GM12865 (cell line): Measurements from ENCODE around the gene ECPAS.
A peak's percentile ranks its signal among the peaks of the same experiment; 100 is the strongest.
"Not testable (repeated sequence)": the region's sequence is repeated elsewhere in the genome, so short reads cannot be mapped to it uniquely, and the experiment has no call there.

ENCODE experiments used
- DNase-seq: peaks from one replicate; pipeline ENCODE4 v3.0.0; 2010; ENCODE audit warnings: low read depth
- H3K4me3 ChIP-seq: 2 replicates; pipeline ENCODE4 v1.5.1; 2011; ENCODE audit warnings: mild to moderate bottlenecking, low read depth, low read length, control low read depth
- TF ChIP-seq, protein P1 (sequence below): IDR thresholded peaks from 2 replicates; pipeline ENCODE4 v1.5.1; 2011; ENCODE audit warnings: low read length, control low read depth, low read depth, inconsistent platforms; ENCODE audit not compliant: insufficient read depth; ENCODE audit errors: missing control alignments

Gene ECPAS

DNA sequence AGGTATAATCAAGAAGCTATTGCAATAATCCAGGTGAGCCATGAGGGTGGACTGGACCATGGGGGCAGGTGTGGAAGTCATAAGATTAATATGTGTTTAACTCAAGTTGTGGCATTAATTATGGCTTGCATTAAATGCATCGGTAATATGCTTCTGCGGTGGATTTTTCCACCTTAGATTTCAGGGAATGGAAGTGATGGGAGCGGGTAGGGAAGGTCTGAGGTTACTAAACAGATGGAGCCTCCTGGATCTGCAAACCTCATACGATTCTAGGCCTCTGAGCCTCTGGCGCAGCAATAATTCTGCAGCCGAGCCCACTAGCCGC is 40.5 kb upstream of the ECPAS start:
- peak overlapping the region; percentile 44; the same call in 1 of the 2 replicates for H3K4me3 ChIP-seq
- no peak for DNase-seq
- TF ChIP-seq, protein P1, sequence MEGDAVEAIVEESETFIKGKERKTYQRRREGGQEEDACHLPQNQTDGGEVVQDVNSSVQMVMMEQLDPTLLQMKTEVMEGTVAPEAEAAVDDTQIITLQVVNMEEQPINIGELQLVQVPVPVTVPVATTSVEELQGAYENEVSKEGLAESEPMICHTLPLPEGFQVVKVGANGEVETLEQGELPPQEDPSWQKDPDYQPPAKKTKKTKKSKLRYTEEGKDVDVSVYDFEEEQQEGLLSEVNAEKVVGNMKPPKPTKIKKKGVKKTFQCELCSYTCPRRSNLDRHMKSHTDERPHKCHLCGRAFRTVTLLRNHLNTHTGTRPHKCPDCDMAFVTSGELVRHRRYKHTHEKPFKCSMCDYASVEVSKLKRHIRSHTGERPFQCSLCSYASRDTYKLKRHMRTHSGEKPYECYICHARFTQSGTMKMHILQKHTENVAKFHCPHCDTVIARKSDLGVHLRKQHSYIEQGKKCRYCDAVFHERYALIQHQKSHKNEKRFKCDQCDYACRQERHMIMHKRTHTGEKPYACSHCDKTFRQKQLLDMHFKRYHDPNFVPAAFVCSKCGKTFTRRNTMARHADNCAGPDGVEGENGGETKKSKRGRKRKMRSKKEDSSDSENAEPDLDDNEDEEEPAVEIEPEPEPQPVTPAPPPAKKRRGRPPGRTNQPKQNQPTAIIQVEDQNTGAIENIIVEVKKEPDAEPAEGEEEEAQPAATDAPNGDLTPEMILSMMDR = no peak

DNA sequence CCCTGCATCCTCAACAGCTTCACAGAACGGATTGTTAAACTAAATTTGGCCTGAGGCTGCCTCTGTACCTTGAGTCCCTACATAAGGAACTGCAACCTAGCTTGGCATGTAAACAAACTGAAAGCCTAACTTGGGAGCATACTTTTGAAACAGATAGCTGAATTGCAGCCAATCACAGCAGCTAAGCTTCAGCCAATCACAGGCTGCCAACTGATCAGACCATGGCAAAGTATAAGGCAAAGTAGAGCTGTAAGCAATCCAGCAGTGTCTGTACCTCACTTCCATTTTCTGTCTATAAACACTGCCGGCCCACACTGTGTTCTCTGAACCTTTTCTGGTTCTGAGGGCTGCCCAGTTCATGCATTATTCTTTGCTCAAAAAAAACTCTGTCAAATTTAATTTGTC is 31.9 kb upstream of the ECPAS start:
- TF ChIP-seq, protein P1 = no peak
- DNase-seq = peak; percentile 41
- no peak overlapping the region for H3K4me3 ChIP-seq

DNA sequence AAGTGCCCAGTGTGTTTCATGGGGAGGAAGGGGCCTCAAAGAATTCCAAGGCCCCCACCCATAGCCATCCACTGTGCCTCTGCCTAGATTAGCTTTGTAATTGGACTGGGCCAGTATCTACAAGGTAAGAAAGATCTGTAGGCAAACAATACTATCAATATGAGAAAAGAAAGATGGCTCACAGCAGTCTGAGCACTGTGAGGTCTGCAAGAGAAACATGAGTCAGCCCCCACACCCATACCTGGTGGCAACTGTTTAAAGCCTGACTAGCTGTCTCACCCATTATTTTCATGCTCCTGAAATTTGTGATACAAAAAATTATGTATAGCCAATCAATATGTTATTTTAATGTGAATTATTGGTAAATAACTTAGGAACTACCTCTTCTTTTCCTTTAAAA is 30.8 kb upstream of the ECPAS start:
- TF ChIP-seq, protein P1 = no peak

DNA sequence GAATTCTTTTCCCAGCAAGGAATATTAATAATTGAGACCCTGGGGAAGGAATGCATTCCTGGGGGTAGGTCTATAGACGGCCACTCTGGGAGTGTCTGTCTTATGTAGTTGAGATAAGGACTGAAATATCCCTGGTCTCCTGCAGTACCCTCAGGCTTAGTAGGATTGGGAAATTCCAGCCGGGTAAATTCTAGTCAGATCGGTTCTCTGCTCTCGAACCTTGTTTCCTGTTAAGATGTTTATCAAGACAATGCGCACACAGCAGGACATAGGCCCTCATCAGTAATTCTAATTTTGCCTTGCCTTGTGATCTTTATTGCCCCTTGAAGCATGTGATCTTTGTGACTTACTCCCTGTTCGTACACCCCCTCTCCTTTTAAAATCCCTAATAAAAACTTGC is 27.4 kb upstream of the ECPAS start:
- DNase-seq, H3K4me3 ChIP-seq: not testable (repeated sequence)

More for the DNA sequence above, 30.8 kb upstream of the ECPAS start:
- H3K4me3 ChIP-seq = no peak overlapping the region
- no peak for DNase-seq

DNA sequence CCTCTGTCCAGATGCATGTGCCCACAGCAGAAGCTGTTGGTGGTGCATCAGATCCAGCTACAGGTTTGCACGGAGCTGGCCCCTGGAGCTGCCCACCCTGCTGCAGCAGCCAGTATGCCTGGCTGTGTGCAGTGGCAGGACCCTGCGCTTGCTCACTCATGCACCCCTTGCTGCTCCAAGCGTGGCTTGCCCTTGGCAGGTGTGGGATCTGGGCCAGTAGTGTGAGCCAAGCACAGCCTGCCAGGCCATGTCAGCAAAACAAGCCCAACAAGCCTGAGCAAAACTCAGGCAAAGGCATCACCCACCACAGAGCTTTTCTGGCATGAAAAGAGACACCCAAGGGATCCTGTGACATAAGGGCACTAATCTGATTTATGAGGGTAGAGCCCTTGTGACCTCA is 18.3 kb upstream of the ECPAS start:
- TF ChIP-seq, protein P1 = no peak
- H3K4me3 ChIP-seq = no peak overlapping the region

DNA sequence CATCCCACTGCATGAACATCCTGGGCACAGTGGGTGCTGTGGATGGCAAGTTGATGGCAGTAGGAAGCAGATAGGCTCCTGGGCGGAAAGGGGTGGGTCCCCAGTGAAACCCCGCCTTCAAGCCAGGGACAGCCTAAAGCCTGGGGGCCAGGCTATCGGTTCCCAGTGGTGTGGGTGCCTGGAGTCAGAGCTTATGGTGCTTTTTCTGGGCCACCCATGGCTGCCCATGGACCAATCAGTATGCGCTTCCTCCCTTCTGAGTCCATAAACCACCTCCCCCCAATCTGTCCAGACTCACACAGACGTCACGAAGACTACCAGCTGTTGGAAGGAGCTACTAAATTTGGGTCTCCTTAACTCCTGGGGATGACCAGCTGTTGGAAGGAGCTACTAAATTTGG is 17.5 kb upstream of the ECPAS start:
- no peak overlapping the region for H3K4me3 ChIP-seq
- TF ChIP-seq, protein P1 = no peak
- no peak for DNase-seq

More for the DNA sequence above, 18.3 kb upstream of the ECPAS start:
- no peak for DNase-seq

DNA sequence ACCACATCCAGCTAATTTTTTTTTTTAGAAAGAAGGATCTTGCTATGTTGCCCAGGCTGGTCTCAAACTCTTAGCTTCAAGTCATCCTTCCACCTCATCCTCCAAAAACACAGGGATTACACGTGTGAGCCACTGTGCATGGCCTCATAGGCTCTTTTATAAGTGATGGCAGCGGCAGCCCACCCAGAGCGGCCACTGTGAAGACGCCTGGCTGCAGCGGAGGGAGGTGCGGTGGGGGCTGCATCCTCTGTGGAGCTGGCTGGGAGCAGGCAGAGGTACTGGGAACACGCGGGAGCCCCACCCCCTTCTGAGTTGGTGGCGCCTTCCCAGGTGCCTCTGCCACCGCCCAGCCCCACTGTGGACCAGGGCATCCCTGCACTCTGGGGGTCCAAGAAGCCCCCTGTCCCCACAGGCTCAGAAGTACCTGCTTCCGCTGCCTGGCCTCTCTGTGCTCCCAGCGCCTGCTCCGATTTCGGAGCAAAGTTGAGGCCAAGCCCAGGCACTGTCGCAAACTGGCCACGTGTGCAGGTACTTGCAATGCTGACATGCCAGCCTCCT is 16.9 kb upstream of the ECPAS start:
- no peak overlapping the region for H3K4me3 ChIP-seq
- TF ChIP-seq, protein P1 = no peak
- DNase-seq = no peak

DNA sequence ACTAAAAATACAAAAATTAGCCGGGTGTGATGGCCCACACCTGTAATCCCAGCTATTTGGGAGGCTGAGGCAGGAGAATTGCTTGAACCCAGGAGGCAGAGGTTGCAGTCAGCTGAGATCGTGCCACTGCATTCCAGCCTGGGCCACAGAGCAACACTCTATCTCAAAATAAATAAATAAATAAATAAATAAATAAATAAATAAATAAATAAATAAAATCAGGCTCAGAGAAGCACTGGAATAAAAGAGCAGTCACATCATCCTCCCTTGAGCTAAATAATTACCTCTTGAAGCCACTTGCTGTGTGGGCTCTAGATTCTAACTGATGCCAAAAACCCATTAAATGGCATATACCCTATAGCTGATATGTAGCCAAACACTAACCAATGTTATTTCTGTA is 13.0 kb upstream of the ECPAS start:
- not testable (repeated sequence) for DNase-seq

More for the DNA sequence above, 13.0 kb upstream of the ECPAS start:
- not testable (repeated sequence) for H3K4me3 ChIP-seq
